ENCODE measurements around the gene BTN2A1.

Gene BTN2A1

GRCh38 chr6:26483727-26484126 is 26.0 kb downstream of the BTN2A1 start:
- H3K4me3 ChIP-seq (ENCODE audit: low read depth, low read length) = no peak overlapping the region
- H3K4me2 ChIP-seq (ENCODE audit: low read length) = no peak overlapping the region
- no peak overlapping the region for H2AFZ ChIP-seq (ENCODE audit: insufficient read depth, low read length, poor library complexity)
- no peak overlapping the region for H4K91ac ChIP-seq (ENCODE audit: low read depth, low read length)
- H3K9ac ChIP-seq (ENCODE audit: low read length) = no peak overlapping the region
- H4K8ac ChIP-seq (ENCODE audit: low read depth, low read length) = no peak overlapping the region
- H3K4ac ChIP-seq (ENCODE audit: low read depth, low read length) = no peak overlapping the region
- no peak overlapping the region for H2BK120ac ChIP-seq (ENCODE audit: insufficient read depth, low read length, poor library complexity)
- no CpG with 5 or more reads among the region's 3 CpGs for WGBS (ENCODE audit: extremely low coverage, insufficient coverage, insufficient read length)
- no peak overlapping the region for H4K12ac ChIP-seq (ENCODE audit: low read depth, low read length)
- H3K9me3 ChIP-seq (ENCODE audit: insufficient read depth, low read depth, low read length) = no peaks in the 10 kb centered on the region
- no peak overlapping the region for H2AK5ac ChIP-seq (ENCODE audit: low read length)
- DNase-seq = no peak
- H3K36me3 ChIP-seq (ENCODE audit: control insufficient read depth in 1 of 2, insufficient read depth in 2 of 2, low read length in 2 of 2) = no peaks in the 10 kb centered on the region
- no peaks in the 10 kb centered on the region for H3K27me3 ChIP-seq (ENCODE audit: insufficient read depth, low read length)
- no peaks in the 10 kb centered on the region for H3K79me2 ChIP-seq (ENCODE audit: control insufficient read depth, insufficient read depth, low read length, poor library complexity)
- H3K79me1 ChIP-seq (ENCODE audit: low read length) = no peaks in the 10 kb centered on the region
- H3K27ac ChIP-seq (ENCODE audit: low read depth, low read length) = no peak overlapping the region
- no peak overlapping the region for H3K23ac ChIP-seq (ENCODE audit: low read length)
- H2BK5ac ChIP-seq (ENCODE audit: low read depth, low read length, poor library complexity) = no peak overlapping the region
- no peaks in the 10 kb centered on the region for H3K4me1 ChIP-seq (ENCODE audit: control insufficient read depth in 1 of 2, insufficient read depth in 2 of 2, low read length in 2 of 2)
- H2BK12ac ChIP-seq (ENCODE audit: low read length) = no peak overlapping the region
- no peak overlapping the region for H3K18ac ChIP-seq (ENCODE audit: low read length)
- no peak overlapping the region for H3K14ac ChIP-seq (ENCODE audit: low read length)

- no peak overlapping the region for H3K9ac ChIP-seq (ENCODE audit: low read length)
- no peak overlapping the region for H2AFZ ChIP-seq (ENCODE audit: insufficient read depth, low read length, poor library complexity)
- H4K8ac ChIP-seq (ENCODE audit: low read depth, low read length) = no peak overlapping the region
- no CpG with 5 or more reads among the region's 2 CpGs for WGBS (ENCODE audit: extremely low coverage, insufficient coverage, insufficient read length)
- no peak overlapping the region for H3K4ac ChIP-seq (ENCODE audit: low read depth, low read length)
- DNase-seq = no peak
- no peak overlapping the region for H2BK5ac ChIP-seq (ENCODE audit: low read depth, low read length, poor library complexity)
- H4K91ac ChIP-seq (ENCODE audit: low read depth, low read length) = no peak overlapping the region
- H3K4me3 ChIP-seq (ENCODE audit: low read depth, low read length) = no peak overlapping the region
- no peaks in the 10 kb centered on the region for H3K4me1 ChIP-seq (ENCODE audit: control insufficient read depth in 1 of 2, insufficient read depth in 2 of 2, low read length in 2 of 2)
- no peaks in the 10 kb centered on the region for H3K79me2 ChIP-seq (ENCODE audit: control insufficient read depth, insufficient read depth, low read length, poor library complexity)
- no peak overlapping the region for H2BK12ac ChIP-seq (ENCODE audit: low read length)
- no peak overlapping the region for H3K4me2 ChIP-seq (ENCODE audit: low read length)
- H3K23ac ChIP-seq (ENCODE audit: low read length) = no peak overlapping the region
- no peaks in the 10 kb centered on the region for H3K27me3 ChIP-seq (ENCODE audit: insufficient read depth, low read length)
- no peaks in the 10 kb centered on the region for H3K79me1 ChIP-seq (ENCODE audit: low read length)
- no peak overlapping the region for H3K27ac ChIP-seq (ENCODE audit: low read depth, low read length)
- H3K9me3 ChIP-seq (ENCODE audit: insufficient read depth, low read depth, low read length) = no peaks in the 10 kb centered on the region
- H2AK5ac ChIP-seq (ENCODE audit: low read length) = no peak overlapping the region
- H3K14ac ChIP-seq (ENCODE audit: low read length) = no peak overlapping the region
- no peak overlapping the region for H2BK120ac ChIP-seq (ENCODE audit: insufficient read depth, low read length, poor library complexity)
- no peak overlapping the region for H4K12ac ChIP-seq (ENCODE audit: low read depth, low read length)
- no peaks in the 10 kb centered on the region for H3K36me3 ChIP-seq (ENCODE audit: control insufficient read depth in 1 of 2, insufficient read depth in 2 of 2, low read length in 2 of 2)
- no peak overlapping the region for H3K18ac ChIP-seq (ENCODE audit: low read length)
Measured at GRCh38 chr6:26484161-26484560, 26.4 kb downstream of the BTN2A1 start.

- no peak overlapping the region for H3K23ac ChIP-seq (ENCODE audit: low read length)
- H4K8ac ChIP-seq (ENCODE audit: low read depth, low read length) = no peak overlapping the region
- WGBS (ENCODE audit: extremely low coverage, insufficient coverage, insufficient read length) = no CpG with 5 or more reads among the region's 6 CpGs
- H3K9ac ChIP-seq (ENCODE audit: low read length) = no peak overlapping the region
- no peak overlapping the region for H3K27ac ChIP-seq (ENCODE audit: low read depth, low read length)
- no peak overlapping the region for H2BK120ac ChIP-seq (ENCODE audit: insufficient read depth, low read length, poor library complexity)
- no peak overlapping the region for H4K91ac ChIP-seq (ENCODE audit: low read depth, low read length)
- no peak overlapping the region for H3K4me3 ChIP-seq (ENCODE audit: low read depth, low read length)
- no peak overlapping the region for H3K18ac ChIP-seq (ENCODE audit: low read length)
- no peaks in the 10 kb centered on the region for H3K36me3 ChIP-seq (ENCODE audit: control insufficient read depth in 1 of 2, insufficient read depth in 2 of 2, low read length in 2 of 2)
- H3K79me1 ChIP-seq (ENCODE audit: low read length) = no peaks in the 10 kb centered on the region
- no peak overlapping the region for H4K12ac ChIP-seq (ENCODE audit: low read depth, low read length)
- H3K14ac ChIP-seq (ENCODE audit: low read length) = no peak overlapping the region
- no peak overlapping the region for H2AK5ac ChIP-seq (ENCODE audit: low read length)
- H3K9me3 ChIP-seq (ENCODE audit: insufficient read depth, low read depth, low read length) = no peaks in the 10 kb centered on the region
- no peak for DNase-seq
- no peak overlapping the region for H2BK5ac ChIP-seq (ENCODE audit: low read depth, low read length, poor library complexity)
- H2AFZ ChIP-seq (ENCODE audit: insufficient read depth, low read length, poor library complexity) = no peak overlapping the region
- no peak overlapping the region for H3K4me2 ChIP-seq (ENCODE audit: low read length)
- no peaks in the 10 kb centered on the region for H3K79me2 ChIP-seq (ENCODE audit: control insufficient read depth, insufficient read depth, low read length, poor library complexity)
- H3K4ac ChIP-seq (ENCODE audit: low read depth, low read length) = no peak overlapping the region
- H3K27me3 ChIP-seq (ENCODE audit: insufficient read depth, low read length) = no peaks in the 10 kb centered on the region
- H2BK12ac ChIP-seq (ENCODE audit: low read length) = no peak overlapping the region
- no peaks in the 10 kb centered on the region for H3K4me1 ChIP-seq (ENCODE audit: control insufficient read depth in 1 of 2, insufficient read depth in 2 of 2, low read length in 2 of 2)
Measured at GRCh38 chr6:26485112-26485780, 27.5 kb downstream of the BTN2A1 start.

- Histone ChIP-seq H2AFZ (ENCODE audit: insufficient read depth, low read length, poor library complexity) (no peak overlapping the region), H3K4me1 (ENCODE audit: control insufficient read depth in 1 of 2, insufficient read depth in 2 of 2, low read length in 2 of 2) (no peaks in the 10 kb centered on the region), H3K79me1 (ENCODE audit: low read length) (no peaks in the 10 kb centered on the region), H3K4me2 (ENCODE audit: low read length) (no peak overlapping the region), H3K9ac (ENCODE audit: low read length) (no peak overlapping the region), H3K14ac (ENCODE audit: low read length) (no peak overlapping the region), H3K79me2 (ENCODE audit: control insufficient read depth, insufficient read depth, low read length, poor library complexity) (no peaks in the 10 kb centered on the region), H3K4me3 (ENCODE audit: low read depth, low read length) (no peak overlapping the region), H3K9me3 (ENCODE audit: insufficient read depth, low read depth, low read length) (no peaks in the 10 kb centered on the region), H3K36me3 (ENCODE audit: control insufficient read depth in 1 of 2, insufficient read depth in 2 of 2, low read length in 2 of 2) (no peaks in the 10 kb centered on the region), H4K12ac (ENCODE audit: low read depth, low read length) (no peak overlapping the region), H3K23ac (ENCODE audit: low read length) (no peak overlapping the region), H3K27ac (ENCODE audit: low read depth, low read length) (no peak overlapping the region), H4K8ac (ENCODE audit: low read depth, low read length) (no peak overlapping the region), H3K27me3 (ENCODE audit: insufficient read depth, low read length) (no peaks in the 10 kb centered on the region), H2AK5ac (ENCODE audit: low read length) (no peak overlapping the region), H2BK120ac (ENCODE audit: insufficient read depth, low read length, poor library complexity) (no peak overlapping the region), H2BK5ac (ENCODE audit: low read depth, low read length, poor library complexity) (no peak overlapping the region), H2BK12ac (ENCODE audit: low read length) (no peak overlapping the region), H3K18ac (ENCODE audit: low read length) (no peak overlapping the region), H3K4ac (ENCODE audit: low read depth, low read length) (no peak overlapping the region), H4K91ac (ENCODE audit: low read depth, low read length) (no peak overlapping the region)
- no peak for DNase-seq
- WGBS (ENCODE audit: extremely low coverage, insufficient coverage, insufficient read length) = no CpG with 5 or more reads among the region's 5 CpGs
Measured at GRCh38 chr6:26486358-26486757, 28.6 kb downstream of the BTN2A1 start.
